ENCODE data around the gene EPB41. TPM values are rescaled to one million over a fixed set of nuclear protein-coding genes. Genes with fewer than 3 reads are reported as not detected.

EPB41 gene
- total and polyA plus RNA-seq, 2 of the 8 experiments (the other 6 are each of a cell fraction or from before 2014, with no cell fraction given), result 36.7 to 109 TPM

DNA sequence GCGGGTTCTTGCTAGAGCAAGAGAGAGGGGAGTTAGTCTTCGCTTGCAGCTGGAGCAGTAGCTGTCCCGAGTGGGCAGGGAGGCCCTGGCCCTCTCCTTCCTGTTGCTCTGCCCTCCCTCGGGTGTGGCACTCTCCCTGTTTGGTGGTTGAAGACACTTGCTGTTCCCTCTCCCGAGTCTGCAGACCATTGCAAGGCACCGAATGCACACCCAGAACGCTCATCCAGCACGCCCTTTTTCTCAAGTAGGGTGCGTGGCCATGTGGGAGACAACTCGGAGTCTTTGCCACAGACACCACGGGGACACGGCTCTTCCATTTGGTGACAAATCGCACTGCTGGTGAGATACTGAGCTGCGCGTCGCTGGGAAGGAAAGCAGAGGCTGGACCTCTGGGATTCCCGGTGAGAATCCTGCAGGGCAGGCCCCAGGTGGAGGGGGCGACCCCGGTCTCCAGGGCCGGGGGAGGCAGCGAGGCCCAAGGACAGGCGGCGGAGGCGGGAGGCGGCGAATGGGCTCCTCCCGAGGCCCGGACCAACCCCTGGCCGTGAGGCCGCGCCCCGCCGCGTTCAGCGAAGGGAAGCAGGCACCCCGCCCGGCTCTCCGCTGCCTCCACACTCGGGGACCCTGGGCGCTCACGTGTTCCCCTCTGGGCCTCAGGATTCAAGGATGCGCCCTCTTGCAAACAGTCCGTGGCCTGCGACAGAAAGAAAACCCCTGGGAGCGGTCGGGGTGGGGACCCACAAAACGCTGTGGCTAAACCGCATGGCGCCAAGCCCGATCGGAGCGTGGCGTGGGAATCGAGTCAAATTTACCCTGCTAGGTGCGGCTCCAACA, 219.7 kb downstream of the EPB41 start:
- H3K23me2 ChIP-seq (ENCODE audit: low read depth, low read length), result no peaks in the 10 kb centered on the region
- FAIRE-seq, result no peak
- peak overlapping the region; percentile 43; the same call in 1 of the 2 replicates for H2AFZ ChIP-seq (ENCODE audit: low read length)
- H4K91ac ChIP-seq (replicated peaks; ENCODE audit: insufficient read length, low read length), result peak overlapping the region; percentile 74
- H3K4me1 ChIP-seq (replicated peaks in 1 of 4; ENCODE audit: control insufficient read depth in 3 of 4, insufficient read depth in 4 of 4, low read length in 3 of 4), result peaks cover 0 to 4% (median under 1%) of the 10 kb centered on the region in 4 experiments; a peak in 3 of 7 replicates
- H3K4me2 ChIP-seq (ENCODE audit: insufficient read depth in 1 of 2, low read depth in 2 of 2, low read length in 2 of 2), result no peak overlapping the region
- H3K14ac ChIP-seq (ENCODE audit: insufficient read length), result no peak overlapping the region
- no peak overlapping the region for H4K5ac ChIP-seq (ENCODE audit: insufficient read length, low read depth, low read length)
- no peak overlapping the region for H3K56ac ChIP-seq (replicated peaks; ENCODE audit: insufficient read length, low read depth, low read length)
- H4K20me1 ChIP-seq (replicated peaks in 1 of 2; ENCODE audit: control insufficient read depth in 1 of 2, insufficient read depth in 2 of 2, low read length in 2 of 2), result no peaks in the 10 kb centered on the region
- H3K4me3 ChIP-seq (ENCODE audit: extremely low read depth in 1 of 4, insufficient read depth in 2 of 4, low read depth in 3 of 4, low read length in 4 of 4), result no peak overlapping the region
- no peak overlapping the region for H3K4ac ChIP-seq (replicated peaks; ENCODE audit: insufficient read length, low read depth, low read length)
- H3K27me3 ChIP-seq (replicated peaks in 1 of 4; ENCODE audit: control insufficient read depth in 3 of 4, extremely low read depth in 1 of 4, insufficient read depth in 3 of 4, low read length in 3 of 4), result no peaks in the 10 kb centered on the region
- WGBS, 2 experiments (ENCODE audit: extremely low coverage in 1 of 2, insufficient coverage in 1 of 2, insufficient read length in 1 of 2, insufficient replicate concordance in 2 of 2, low coverage in 1 of 2, low lambda C conversion rate in 2 of 2, missing lambda C conversion rate in 1 of 2), result 84% methylated on average over 35 of the region's 55 CpGs; no CpG with 5 or more reads in 1 of the 2 experiments
- H3K23ac ChIP-seq (ENCODE audit: insufficient read length), result no peak overlapping the region
- ChIA-PET CTCF (ENCODE audit: partially characterized antibody) (interaction anchor here (1.3 to 3.5 kb wide), 3 partner anchors 9 to 17 kb away, joined by 3 to 13 read pairs (median 3); no protein-coding TSS in a partner anchor), POLR2A (ENCODE audit: partially characterized antibody) (interaction anchor here (1.3 to 2.7 kb wide), 4 partner anchors 9 to 33 kb away, joined by 4 to 19 read pairs (median 7); no protein-coding TSS in a partner anchor)
- peak overlapping the region; percentile 71; the same call in 1 of the 2 replicates for H3K18ac ChIP-seq (ENCODE audit: extremely low read depth, low read length)
- peak in 1 of 2 experiments; percentile 57 for DNase-seq (ENCODE audit: low read depth in 1 of 2, low spot score in 2 of 2)
- 0 out of 2 replicates have a peak overlapping the region, but pooled peaks have one; percentile 70 for H2AK5ac ChIP-seq (ENCODE audit: low read depth, low read length)
- H2BK5ac ChIP-seq (ENCODE audit: low read depth, low read length), result peak overlapping the region; percentile 77
- peak overlapping the region; percentile 38 for H4K8ac ChIP-seq (ENCODE audit: extremely low read depth, insufficient read depth, low read length)
- no peak overlapping the region; a peak in 1 of 7 replicates for H3K9ac ChIP-seq (replicated peaks in 1 of 4; ENCODE audit: extremely low read depth in 1 of 4, low read depth in 3 of 4, low read length in 3 of 4)
- no peak overlapping the region for H3K27ac ChIP-seq (ENCODE audit: low read depth, low read length)
- no peaks in the 10 kb centered on the region for H3K9me3 ChIP-seq (ENCODE audit: insufficient read depth in 2 of 2, low read depth in 1 of 2, low read length in 1 of 2)
- peak overlapping the region; percentile 99; the same call in 1 of the 2 replicates for H2BK12ac ChIP-seq (ENCODE audit: low read depth, low read length)
- H2BK15ac ChIP-seq (ENCODE audit: low read length), result peak overlapping the region; percentile 89
- no peak overlapping the region for H2BK120ac ChIP-seq (replicated peaks; ENCODE audit: low read depth, low read length)
- no peaks in the 10 kb centered on the region for H3K79me2 ChIP-seq (ENCODE audit: control insufficient read depth in 1 of 2, insufficient read depth in 2 of 2, low read length in 2 of 2)
- H2BK20ac ChIP-seq (ENCODE audit: low read length), result peak overlapping the region; percentile 88
- no peak for TF ChIP-seq JUND (IDR thresholded peaks at IDR 0.05; ENCODE audit: low read length)
- no peak for TF ChIP-seq ATF2 (IDR thresholded peaks at IDR 0.05; ENCODE audit: low read length)
- peak; percentile 11; the same call in 1 of the 2 replicates for TF ChIP-seq E2F6 (IDR thresholded peaks at IDR 0.05)
- TF ChIP-seq GTF2F1 (IDR thresholded peaks at IDR 0.05; ENCODE audit: borderline replicate concordance, low read depth, low read length), result no peak
- no peak for TF ChIP-seq EGR1 (IDR thresholded peaks at IDR 0.05; ENCODE audit: borderline replicate concordance, low read depth, low read length)
- H3K36me3 ChIP-seq (ENCODE audit: control insufficient read depth in 2 of 4, insufficient read depth in 4 of 4, low read length in 3 of 4), result no peaks in the 10 kb centered on the region
- no peaks in the 10 kb centered on the region for H3K79me1 ChIP-seq (ENCODE audit: low read depth, low read length)
